MM.1S (cell line): ENCODE results near the gene ZBTB5.

Experiments
- DNase-seq: peaks from one replicate; pipeline ENCODE4 v3.0.0-alpha.2; 2015
- H2AFZ ChIP-seq: fragments of 300-600 bp; sonication (generic); 2 replicates; pipeline ENCODE4 v1.6.0; 2016; ENCODE audit warnings: antibody characterized with exemption, low read length
- H3F3A ChIP-seq: fragments of 300-600 bp; sonication (generic); 2 replicates; pipeline ENCODE4 v1.6.1; 2016; ENCODE audit warnings: mild to moderate bottlenecking, antibody characterized with exemption, low read length, moderate library complexity, mixed read lengths; ENCODE audit not compliant: insufficient read depth
- H3K27ac ChIP-seq: fragments of 300-600 bp; sonication (generic); 2 replicates; pipeline ENCODE4 v1.5.1; 2016; ENCODE audit warnings: mild to moderate bottlenecking, low read length
- H3K27me3 ChIP-seq: fragments of 300-600 bp; sonication (generic); replicated peaks from 2 replicates; pipeline ENCODE4 v1.6.0; 2016; ENCODE audit warnings: low read length; ENCODE audit not compliant: insufficient read depth
- H3K36me3 ChIP-seq: fragments of 300-600 bp; sonication (generic); replicated peaks from 2 replicates; pipeline ENCODE4 v1.6.1; 2016; ENCODE audit warnings: mild to moderate bottlenecking, low read length, mixed read lengths; ENCODE audit not compliant: insufficient read depth
- H3K4me1 ChIP-seq: fragments of 300-600 bp; sonication (generic); 2 replicates; pipeline ENCODE4 v1.6.1; 2016; ENCODE audit warnings: low read length, mixed read lengths
- H3K4me2 ChIP-seq: fragments of 300-600 bp; sonication (generic); 2 replicates; pipeline ENCODE4 v1.6.0; 2016; ENCODE audit warnings: low read depth, low read length
- H3K4me3 ChIP-seq: fragments of 300-600 bp; sonication (generic); 2 replicates; pipeline ENCODE4 v1.5.1; 2016; ENCODE audit warnings: low read length, mixed read lengths
- H3K79me2 ChIP-seq: fragments of 300-600 bp; sonication (generic); 2 replicates; pipeline ENCODE4 v1.6.1; 2016; ENCODE audit warnings: mixed run types, low read length, mixed read lengths
- H3K9ac ChIP-seq: fragments of 300-600 bp; sonication (generic); 2 replicates; pipeline ENCODE4 v1.6.1; 2016; ENCODE audit warnings: low read length, mixed read lengths
- H3K9me2 ChIP-seq: fragments of 300-600 bp; sonication (generic); replicated peaks from 2 replicates; pipeline ENCODE4 v1.6.1; 2016; ENCODE audit warnings: mild to moderate bottlenecking, low read length, mixed read lengths; ENCODE audit not compliant: insufficient read depth
- H3K9me3 ChIP-seq: fragments of 300-600 bp; sonication (generic); replicated peaks from 2 replicates; pipeline ENCODE4 v1.6.1; 2016; ENCODE audit warnings: mild to moderate bottlenecking, low read length, mixed read lengths; ENCODE audit not compliant: insufficient read depth
- H4K20me1 ChIP-seq: fragments of 300-600 bp; sonication (generic); 2 replicates; pipeline ENCODE4 v1.6.1; 2016; ENCODE audit warnings: mild to moderate bottlenecking, low read length, moderate library complexity, mixed read lengths; ENCODE audit not compliant: insufficient read depth
- EZH2 ChIP-seq: fragments of 300-600 bp; sonication (generic); optimal IDR thresholded peaks from 2 replicates; pipeline ENCODE3; 2017; ENCODE audit warnings: low read depth, mild to moderate bottlenecking, antibody characterized with exemption, low read length, mixed read lengths
- EZH2phosphoT487 ChIP-seq: fragments of 300-600 bp; sonication (generic); IDR thresholded peaks from 2 replicates; pipeline ENCODE4 v1.6.1; 2018; ENCODE audit warnings: antibody characterized with exemption, low read length
- TF ChIP-seq, protein P1 (sequence below): fragments of 300-600 bp; sonication (generic); IDR thresholded peaks from 2 replicates; pipeline ENCODE4 v1.5.1; 2016; ENCODE audit warnings: antibody characterized with exemption, low read length, mixed read lengths

ZBTB5 gene

DNA sequence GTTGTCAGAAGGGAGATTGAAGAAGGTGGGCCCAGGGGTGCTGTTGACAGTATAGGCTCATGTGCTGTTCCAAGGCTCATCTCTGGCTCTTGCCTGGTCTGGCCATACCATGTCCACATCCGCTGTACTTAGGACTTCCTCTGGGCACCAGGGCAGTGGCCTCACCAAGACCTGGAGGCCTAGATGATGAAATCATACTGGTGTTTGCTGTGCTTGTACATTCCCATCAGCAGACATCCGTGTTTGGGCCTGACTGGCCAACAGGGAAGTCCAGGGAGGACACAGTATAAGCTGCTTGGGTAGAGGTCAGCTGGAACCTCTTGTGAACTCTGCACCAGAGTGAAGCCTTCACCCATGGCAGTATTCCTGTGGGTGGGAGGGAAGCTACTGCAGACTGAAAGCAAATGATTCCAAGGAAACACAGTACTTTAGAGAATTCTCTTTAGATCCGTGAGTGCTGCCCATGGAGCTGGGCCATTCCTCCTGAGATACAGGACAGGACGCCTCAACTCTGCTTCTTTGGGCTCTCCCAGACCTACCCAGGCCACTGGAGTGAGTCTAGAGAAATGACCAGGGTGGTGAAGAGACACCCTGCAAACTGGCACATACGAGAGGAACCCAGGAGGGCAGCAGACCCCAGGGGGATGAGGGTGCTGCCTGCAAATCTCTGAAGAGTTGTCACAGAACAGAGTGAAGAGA lies 43.0 kb upstream of the ZBTB5 start:
- Histone ChIP-seq H3K9ac (no peak overlapping the region), H3K9me2 (no peaks in the 10 kb centered on the region), H4K20me1 (no peaks in the 10 kb centered on the region), H3K79me2 (no peaks in the 10 kb centered on the region), H3K4me2 (no peak overlapping the region), H3K9me3 (no peaks in the 10 kb centered on the region), H3K4me1 (no peaks in the 10 kb centered on the region), H3K27ac (no peak overlapping the region), H3K4me3 (no peak overlapping the region), H3F3A (no peaks in the 10 kb centered on the region), H3K27me3 (no peaks in the 10 kb centered on the region), H3K36me3 (no peaks in the 10 kb centered on the region), H2AFZ (no peak overlapping the region)
- TF ChIP-seq EZH2phosphoT487 (no peak), EZH2 (no peak)
- TF ChIP-seq, protein P1, sequence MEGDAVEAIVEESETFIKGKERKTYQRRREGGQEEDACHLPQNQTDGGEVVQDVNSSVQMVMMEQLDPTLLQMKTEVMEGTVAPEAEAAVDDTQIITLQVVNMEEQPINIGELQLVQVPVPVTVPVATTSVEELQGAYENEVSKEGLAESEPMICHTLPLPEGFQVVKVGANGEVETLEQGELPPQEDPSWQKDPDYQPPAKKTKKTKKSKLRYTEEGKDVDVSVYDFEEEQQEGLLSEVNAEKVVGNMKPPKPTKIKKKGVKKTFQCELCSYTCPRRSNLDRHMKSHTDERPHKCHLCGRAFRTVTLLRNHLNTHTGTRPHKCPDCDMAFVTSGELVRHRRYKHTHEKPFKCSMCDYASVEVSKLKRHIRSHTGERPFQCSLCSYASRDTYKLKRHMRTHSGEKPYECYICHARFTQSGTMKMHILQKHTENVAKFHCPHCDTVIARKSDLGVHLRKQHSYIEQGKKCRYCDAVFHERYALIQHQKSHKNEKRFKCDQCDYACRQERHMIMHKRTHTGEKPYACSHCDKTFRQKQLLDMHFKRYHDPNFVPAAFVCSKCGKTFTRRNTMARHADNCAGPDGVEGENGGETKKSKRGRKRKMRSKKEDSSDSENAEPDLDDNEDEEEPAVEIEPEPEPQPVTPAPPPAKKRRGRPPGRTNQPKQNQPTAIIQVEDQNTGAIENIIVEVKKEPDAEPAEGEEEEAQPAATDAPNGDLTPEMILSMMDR: no peak
- no peak for DNase-seq

GRCh38 chr9:37507566-37508134 lies 42.4 kb upstream of the ZBTB5 start:
- H3K4me3 ChIP-seq: no peak overlapping the region
- H3K27me3 ChIP-seq: no peaks in the 10 kb centered on the region
- no peaks in the 10 kb centered on the region for H3K9me2 ChIP-seq
- no peaks in the 10 kb centered on the region for H3K79me2 ChIP-seq
- no peaks in the 10 kb centered on the region for H3F3A ChIP-seq
- no peaks in the 10 kb centered on the region for H4K20me1 ChIP-seq
- no peaks in the 10 kb centered on the region for H3K4me1 ChIP-seq
- H3K36me3 ChIP-seq: peaks cover under 1% of the 10 kb centered on the region; the same call in 1 of the 2 replicates
- H3K9me3 ChIP-seq: no peaks in the 10 kb centered on the region
- no peak for DNase-seq
- TF ChIP-seq, protein P1: no peak
- no peak for TF ChIP-seq EZH2
- no peak for TF ChIP-seq EZH2phosphoT487
- H2AFZ ChIP-seq: no peak overlapping the region
- no peak overlapping the region for H3K4me2 ChIP-seq
- no peak overlapping the region for H3K27ac ChIP-seq
- no peak overlapping the region for H3K9ac ChIP-seq

- no peaks in the 10 kb centered on the region for H3K4me1 ChIP-seq
- H4K20me1 ChIP-seq: no peaks in the 10 kb centered on the region
- no peak overlapping the region for H3K9ac ChIP-seq
- H3K79me2 ChIP-seq: no peaks in the 10 kb centered on the region
- DNase-seq: no peak
- TF ChIP-seq EZH2: no peak
- TF ChIP-seq EZH2phosphoT487: no peak
- TF ChIP-seq, protein P1: no peak
- H3K4me2 ChIP-seq: no peak overlapping the region
- no peaks in the 10 kb centered on the region for H3K9me3 ChIP-seq
- H3K9me2 ChIP-seq: no peaks in the 10 kb centered on the region
- H3K36me3 ChIP-seq: peaks cover 14% of the 10 kb centered on the region
- no peak overlapping the region for H3K27ac ChIP-seq
- no peak overlapping the region for H3K4me3 ChIP-seq
- no peak overlapping the region for H2AFZ ChIP-seq
- no peaks in the 10 kb centered on the region for H3F3A ChIP-seq
- no peaks in the 10 kb centered on the region for H3K27me3 ChIP-seq
Observed at GRCh38 chr9:37504605-37505004, 39.4 kb upstream of the ZBTB5 start.
